ENCODE data around the gene IGSF21. TPM values are rescaled to one million over a fixed set of nuclear protein-coding genes. Genes with fewer than 3 reads are reported as not detected.

Gene IGSF21
- total RNA-seq, 1 donor from 2014 or later = 0.10 TPM

GRCh38 chr1:18097206-18097605 is 10.4 kb upstream of the IGSF21 start:
- DNase-seq = no peak

- DNase-seq = no peak
Observed at GRCh38 chr1:18099026-18099425, 8.6 kb upstream of the IGSF21 start.

- DNase-seq = no peak
Observed at GRCh38 chr1:18100060-18100459, 7.5 kb upstream of the IGSF21 start.

GRCh38 chr1:18100491-18101063 is 7.0 kb upstream of the IGSF21 start:
- DNase-seq = peak; percentile 27

GRCh38 chr1:18101508-18101907 is 6.1 kb upstream of the IGSF21 start:
- DNase-seq = no peak

GRCh38 chr1:18103788-18104421 is 3.7 kb upstream of the IGSF21 start:
- no peak for DNase-seq

GRCh38 chr1:18104546-18105100 is 3.0 kb upstream of the IGSF21 start:
- DNase-seq = no peak

- DNase-seq = no peak
Observed at GRCh38 chr1:18105196-18105595, 2.4 kb upstream of the IGSF21 start.

GRCh38 chr1:18108299-18109057 is 880 bp downstream of the IGSF21 start:
- DNase-seq = no peak

- DNase-seq = no peak
Observed at GRCh38 chr1:18109058-18109755, 1.6 kb downstream of the IGSF21 start.

GRCh38 chr1:18109756-18110597 is 2.4 kb downstream of the IGSF21 start:
- no peak for DNase-seq

GRCh38 chr1:18110598-18110939 is 3.0 kb downstream of the IGSF21 start:
- no peak for DNase-seq

- no peak for DNase-seq
Observed at GRCh38 chr1:18110968-18111367, 3.4 kb downstream of the IGSF21 start.

- DNase-seq = no peak
Observed at GRCh38 chr1:18111605-18112297, 4.2 kb downstream of the IGSF21 start.

GRCh38 chr1:18112611-18113010 is 5.0 kb downstream of the IGSF21 start:
- no peak for DNase-seq

- no peak for DNase-seq
Observed at GRCh38 chr1:18114726-18115410, 7.3 kb downstream of the IGSF21 start.

- no peak for DNase-seq
Observed at GRCh38 chr1:18116777-18117176, 9.2 kb downstream of the IGSF21 start.

GRCh38 chr1:18118078-18118477 is 10.5 kb downstream of the IGSF21 start:
- no peak for DNase-seq

GRCh38 chr1:18118491-18118890 is 10.9 kb downstream of the IGSF21 start:
- no peak for DNase-seq

- DNase-seq = no peak
Observed at GRCh38 chr1:18119289-18119688, 11.7 kb downstream of the IGSF21 start.
